K562 (cell line): ENCODE measurements around the gene C1orf21. TPM values are rescaled to one million over a fixed set of nuclear protein-coding genes. Genes with fewer than 3 reads are reported as not detected.

Experiments used
- CBFA2T3 ChIP-seq: fragments of 450-650 bp; IDR thresholded peaks from 2 replicates; pipeline ENCODE4 v1.6.1; 2017
- CTBP1 ChIP-seq: fragments of 450-650 bp; IDR thresholded peaks from 2 replicates; pipeline ENCODE4 v1.6.1; 2016; ENCODE audit warnings: borderline replicate concordance
- ETS2 ChIP-seq: IDR thresholded peaks from 2 replicates; pipeline ENCODE4 v1.6.1; 2016; ENCODE audit warnings: borderline replicate concordance, missing genetic modification characterization, mild to moderate bottlenecking, moderate library complexity, missing compliant biosample characterization; ENCODE audit not compliant: poor library complexity, severe bottlenecking
- GTF2F1 ChIP-seq: IDR thresholded peaks from 2 replicates; pipeline ENCODE4 v1.6.1; 2011; ENCODE audit warnings: low read depth, low read length, improper control_type of control experiment
- HDAC1 ChIP-seq, 2 experiments: fragments of 450-650 bp; IDR thresholded peaks; 2 replicates each; pipeline ENCODE4 v1.6.1; 2016 to 2017; ENCODE audit warnings: inconsistent platforms in 1 of 2, mild to moderate bottlenecking in 1 of 2, moderate library complexity in 1 of 2
- JUND ChIP-seq, 2 experiments: IDR thresholded peaks; 2 replicates in 1 of 2; 3 replicates in 1 of 2; pipeline ENCODE4 v1.6.1; 2011; ENCODE audit warnings: borderline replicate concordance in 2 of 2, low read depth in 2 of 2, low read length in 2 of 2, improper control_type of control experiment in 1 of 2, missing biosample characterization in 1 of 2, missing genetic modification characterization in 1 of 2, missing genetic modification reagents in 1 of 2
- KDM2B ChIP-seq: fragments of 250-450 bp; sonication (Bioruptor Pico); IDR thresholded peaks from 2 replicates; pipeline ENCODE4 v1.8.0; 2021; ENCODE audit warnings: mild to moderate bottlenecking, moderate library complexity
- MEF2D ChIP-seq: conservative IDR thresholded peaks from 2 replicates; pipeline ENCODE4 v1.6.1; 2016; ENCODE audit warnings: low read depth, missing genetic modification characterization, missing compliant biosample characterization
- UBTF ChIP-seq, 2 experiments: IDR thresholded peaks; 2 replicates each; pipeline ENCODE4 v1.6.1; 2012; ENCODE audit warnings: improper control_type of control experiment in 2 of 2, low read depth in 2 of 2, low read length in 2 of 2, borderline replicate concordance in 1 of 2
- ZNF217 ChIP-seq: sonication (generic); formaldehyde crosslinking; IDR thresholded peaks from 2 replicates; pipeline ENCODE4 v1.8.0; 2022; ENCODE audit warnings: mild to moderate bottlenecking, missing genetic modification reagents
- polyA plus RNA-seq, 8 experiments: library from polyadenylated mRNA; depleted of rRNA in 4 of 8; stranded (reverse) in 5 of 8; unstranded in 3 of 8; fragments of >200 nt; fragmentation: Nextera tagmentation in 2 of 8; fragmentation: Illumina TruSeq in 1 of 8; extraction: Ambion mirVana in 2 of 8; extraction: Trizol in 1 of 8; gene quantifications; 2 replicates each; pipeline versions ENCODE4 v1.2.1 to v1.2.3, GENCODE V29; 2011 to 2014; ENCODE audit warnings: inconsistent platforms in 1 of 8, missing spikeins in 1 of 8
- total RNA-seq, 7 experiments: library from RNA; depleted of rRNA in 6 of 7; stranded (reverse); fragments of >200 nt in 6 of 7; fragmentation: Illumina TruSeq in 2 of 7; extraction: Trizol in 2 of 7; gene quantifications; 2 replicates each; pipeline versions ENCODE4 v1.2.1 to v1.2.3, GENCODE V29; 2011 to 2021; ENCODE audit warnings: low replicate concordance in 1 of 7

C1orf21 gene
- total and polyA plus RNA-seq, 9 of the 15 experiments (the other 6 are each of a cell fraction or from before 2014, with no cell fraction given) = under 0.01 to 0.31 (median 0.07) TPM

GRCh38 chr1:184637664-184638240 is 250.9 kb downstream of the C1orf21 start (continued):
- TF ChIP-seq CTBP1 (no peak), ZNF217 (CRISPR knock-in tag) (no peak), HDAC1 (IDR thresholded peaks at IDR 0.05) (no peak), GTF2F1 (no peak), CBFA2T3 (no peak), JUND (IDR thresholded peaks at IDR 0.05; ENCODE audit: borderline replicate concordance, low read depth, low read length) (no peak), JUND (tag; IDR thresholded peaks at IDR 0.05; ENCODE audit: borderline replicate concordance, low read depth, low read length) (no peak), KDM2B (CRISPR knock-in tag) (no peak), ETS2 (no peak), MEF2D (tag) (no peak), UBTF (IDR thresholded peaks at IDR 0.05; ENCODE audit: borderline replicate concordance in 1 of 2, low read depth in 2 of 2, low read length in 2 of 2) (no peak)
